GM18520 (cell line): ENCODE data around the gene SYCE3.

Experiments used
- ATAC-seq: cut with Tn5 transposase; IDR thresholded peaks from one replicate; pipeline ENCODE4 v1.9.1; 2021; ENCODE audit not compliant: unreplicated experiment

SYCE3 gene

GRCh38 chr22:50600967-50601668 is 38.4 kb upstream of the SYCE3 start:
- no peak for ATAC-seq

GRCh38 chr22:50600538-50600937 is 37.8 kb upstream of the SYCE3 start, which contains the start of gene MAPK8IP2:
Gene MAPK8IP2 (plus strand): TSS chr22:50600793. CDS start chr22:50600819, 26 bp downstream.
- no peak for ATAC-seq

GRCh38 chr22:50599816-50600455 is 37.2 kb upstream of the SYCE3 start:
- ATAC-seq, result no peak

GRCh38 chr22:50597097-50597496 is 34.4 kb upstream of the SYCE3 start:
- no peak for ATAC-seq

DNA sequence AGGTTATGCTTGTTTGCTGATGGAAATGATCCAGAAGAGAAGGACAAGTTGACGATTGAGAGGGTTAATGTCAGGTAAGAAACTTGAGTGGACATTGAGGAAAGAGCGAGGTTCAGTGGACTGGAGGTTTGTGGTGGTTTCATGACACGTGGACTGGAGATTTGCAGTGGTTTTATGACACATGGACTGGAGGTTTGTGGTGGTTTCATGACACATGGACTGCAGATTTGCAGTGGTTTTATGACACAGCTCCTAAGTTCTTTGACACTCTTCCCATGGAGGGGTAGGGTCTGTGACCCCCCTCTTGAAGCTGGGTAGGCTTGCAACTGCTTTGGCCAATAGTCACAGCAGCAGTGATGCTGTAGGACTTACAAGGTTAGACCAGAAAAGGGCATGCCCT is 32.5 kb upstream of the SYCE3 start:
- no peak for ATAC-seq

DNA sequence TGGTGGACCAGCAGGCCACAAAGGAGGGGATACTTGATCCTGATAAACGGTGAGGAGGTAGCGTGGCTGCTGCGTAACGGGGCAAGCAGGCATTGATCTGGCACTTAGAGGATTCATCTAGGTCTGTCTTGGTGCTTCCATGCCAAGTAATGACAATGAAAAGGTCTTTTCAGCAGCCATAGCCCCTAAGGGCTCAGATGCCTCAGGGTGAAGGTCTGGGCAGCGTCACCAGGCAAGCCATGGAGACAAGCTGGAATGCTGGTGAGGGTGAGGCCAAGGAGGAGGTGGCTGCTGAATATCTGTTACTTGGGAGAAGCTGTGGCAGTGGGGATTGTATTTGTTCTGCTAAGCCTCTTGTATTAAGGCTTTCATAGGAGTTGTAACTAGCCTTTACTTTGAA is 24.7 kb upstream of the SYCE3 start:
- no peak for ATAC-seq

DNA sequence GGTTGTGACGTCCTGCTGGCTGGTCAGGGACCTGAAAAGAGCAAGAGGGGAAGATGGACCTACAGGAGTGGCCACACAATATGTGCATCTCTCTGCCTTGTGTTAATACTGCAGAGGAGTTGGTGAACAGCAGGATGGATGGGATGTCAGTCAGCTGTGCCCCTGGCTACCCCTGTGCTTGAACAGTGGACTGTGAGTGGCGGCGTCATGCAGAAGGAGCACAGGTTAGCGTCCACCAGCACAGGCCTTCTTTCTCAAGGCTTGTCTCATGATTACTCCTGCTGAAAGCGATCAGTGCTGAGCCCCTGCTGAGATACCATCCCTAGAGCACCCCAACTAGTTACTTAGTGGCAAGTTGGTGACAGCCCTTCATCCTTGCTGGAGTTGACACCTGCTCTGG is 23.7 kb upstream of the SYCE3 start:
- ATAC-seq, result no peak

- ATAC-seq, result no peak
These were observed 23.1 kb upstream of the SYCE3 start for GRCh38 chr22:50585781-50586180.

DNA sequence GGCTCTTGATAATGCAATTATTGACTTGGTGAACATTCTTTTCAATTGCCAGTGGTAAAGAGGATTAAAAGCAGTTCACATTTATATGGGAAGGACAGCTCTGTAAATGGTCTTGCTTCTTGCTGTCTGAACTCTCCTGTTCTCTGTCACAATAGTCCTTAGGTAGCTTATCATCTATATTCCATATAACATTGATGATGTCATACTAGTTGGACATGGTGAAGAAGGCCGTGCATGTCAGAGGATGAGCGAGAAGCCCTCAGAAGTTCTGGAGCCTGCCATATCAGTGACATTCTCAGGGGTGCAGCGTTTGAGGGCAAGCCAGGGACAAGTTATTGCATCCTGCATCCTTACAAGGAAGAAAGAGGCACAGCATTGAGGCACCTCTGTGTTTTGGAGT is 22.5 kb upstream of the SYCE3 start:
- ATAC-seq, result no peak

DNA sequence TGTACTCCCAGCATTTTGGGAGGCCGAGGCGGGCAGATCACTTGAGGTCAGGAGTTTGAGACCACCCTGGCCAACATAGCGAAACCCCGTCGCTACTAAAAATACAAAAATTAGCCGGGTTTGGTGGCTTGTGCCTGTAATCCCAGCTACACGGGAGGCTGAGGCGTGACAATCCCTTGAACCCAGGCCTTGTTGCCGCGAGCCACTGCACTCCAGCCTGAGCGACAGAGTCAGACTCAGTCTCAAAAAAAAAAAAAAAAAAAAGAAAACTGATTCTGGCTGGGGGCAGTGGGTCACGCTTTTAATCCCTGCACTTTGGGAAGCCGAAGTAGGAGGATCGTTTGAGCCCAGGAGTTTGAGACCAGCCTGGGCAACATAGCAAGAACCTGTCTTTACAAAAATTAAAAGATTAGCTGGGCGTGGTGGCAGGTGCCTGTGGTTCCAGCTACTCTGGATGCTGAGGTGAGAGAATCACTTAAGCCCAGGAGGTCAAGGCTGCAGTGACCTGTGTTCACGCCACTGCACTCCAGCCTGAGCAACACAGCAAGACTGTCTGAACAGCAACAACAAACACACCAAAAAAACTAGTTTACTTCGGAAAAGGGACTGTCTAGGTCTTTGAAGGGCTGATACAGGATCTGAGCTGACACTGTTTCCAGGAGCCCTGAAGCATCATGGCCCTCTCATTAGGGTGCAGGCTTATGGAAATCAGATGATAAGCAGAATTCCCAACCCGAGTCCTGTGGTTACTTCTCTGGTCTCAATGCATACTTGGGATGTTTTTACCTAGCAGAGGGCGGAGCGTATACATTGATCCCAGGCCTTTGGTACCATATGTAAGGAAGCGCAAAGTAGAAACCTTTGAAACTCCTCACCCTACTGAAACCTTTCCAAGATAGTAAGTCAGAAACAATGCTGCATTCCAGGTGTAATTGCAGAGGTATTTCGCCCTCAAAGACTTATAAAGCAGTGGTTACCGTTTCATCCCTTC is 21.7 kb upstream of the SYCE3 start:
- ATAC-seq, result no peak

- ATAC-seq, result peak; percentile 10
These were observed 20.7 kb upstream of the SYCE3 start for GRCh38 chr22:50583294-50583861.

- ATAC-seq, result peak; percentile 91
These were observed 20.0 kb upstream of the SYCE3 start, which contains the start of gene CHKB for GRCh38 chr22:50582493-50583293. Gene CHKB (minus strand): TSS chr22:50582849. CDS start chr22:50582781, 68 bp downstream.

- no peak for ATAC-seq
These were observed 19.3 kb upstream of the SYCE3 start for GRCh38 chr22:50581950-50582492.

GRCh38 chr22:50581031-50581949 is 18.6 kb upstream of the SYCE3 start:
- ATAC-seq, result no peak

GRCh38 chr22:50579752-50580151 is 17.0 kb upstream of the SYCE3 start:
- ATAC-seq, result no peak

DNA sequence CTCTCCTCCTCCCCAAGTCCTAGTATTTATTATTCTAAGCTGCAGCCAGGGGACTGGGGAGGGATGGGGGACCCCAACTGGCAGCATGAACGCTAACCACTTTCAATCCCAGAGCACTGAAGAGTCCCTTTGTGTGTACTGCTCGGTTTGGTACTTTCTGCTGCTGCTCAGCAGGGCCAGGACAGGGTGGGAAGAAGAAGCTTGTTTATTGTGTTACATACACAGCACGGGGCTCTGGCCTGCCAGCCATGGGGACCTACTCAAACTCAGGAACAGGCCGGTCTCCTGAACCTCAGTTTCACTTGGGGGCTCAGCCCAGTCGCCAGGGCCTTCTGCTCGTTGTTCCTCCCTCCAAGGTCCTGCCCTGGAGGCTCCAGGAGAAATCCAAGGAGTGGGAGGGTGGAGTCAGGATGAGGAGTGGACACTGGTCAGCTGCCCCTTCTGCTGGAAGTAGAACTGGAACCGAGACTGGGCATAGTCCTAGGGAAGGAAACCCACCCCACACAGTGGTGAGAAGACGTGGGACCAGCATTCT is 16.1 kb upstream of the SYCE3 start:
- ATAC-seq, result no peak

GRCh38 chr22:50577987-50578775 is 15.5 kb upstream of the SYCE3 start, which contains the start of gene CPT1B:
Gene CPT1B (minus strand): TSS chr22:50578427. CDS start chr22:50577915, 512 bp downstream.
- no peak for ATAC-seq

- ATAC-seq, result no peak
These were observed 14.9 kb upstream of the SYCE3 start for GRCh38 chr22:50577697-50577986.
